ENCODE results near the gene WFDC6.
"Not testable (repeated sequence)": the region's sequence is repeated elsewhere in the genome, so short reads cannot be mapped to it uniquely, and the experiment has no call there.

The WFDC6 gene

DNA sequence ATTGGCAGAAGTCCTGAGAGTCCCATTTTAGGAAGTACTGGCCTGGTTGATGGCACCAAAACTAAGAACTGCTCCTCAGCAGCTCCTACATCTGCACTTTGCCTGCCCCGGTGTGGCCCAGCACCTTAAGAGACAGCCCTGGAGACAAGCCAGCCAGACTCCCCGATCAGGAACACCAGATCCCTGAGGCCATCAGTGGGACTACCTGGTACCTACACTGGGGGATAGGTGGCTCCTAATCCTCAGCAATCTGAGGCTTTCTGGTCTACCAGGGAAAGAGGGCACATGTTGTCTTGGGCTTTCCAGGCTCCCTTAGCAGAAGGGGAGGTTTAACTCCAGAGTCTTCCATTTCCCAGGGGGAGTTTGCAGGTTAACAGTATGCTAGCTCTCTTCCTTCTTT, at the start of gene WFDC6:
TSS of gene WFDC6 (minus strand) at position 101 of the 400 bp plus-strand sequence. CDS start at position 26, 75 bp downstream.
- POLR2A ChIA-PET = no interaction called here

GRCh38 chr20:45588800-45589199, 49.5 kb upstream of the WFDC6 start:
- H3K27ac ChIP-seq (ENCODE audit: extremely low read depth, low read depth, low read length) = no peak overlapping the region
- CTCF ChIA-PET = interaction anchor here (2.1 kb wide), 1 partner anchor 182 kb away, joined by 11 read pairs; no protein-coding TSS in a partner anchor
- no peaks in the 10 kb centered on the region for H3K36me3 ChIP-seq (ENCODE audit: control insufficient read depth in 2 of 2, insufficient read depth in 1 of 2, low read length in 2 of 2)
- POLR2A ChIA-PET = no interaction called here
- H3K9me3 ChIP-seq (ENCODE audit: control insufficient read depth, insufficient read depth, low read depth, low read length) = no peaks in the 10 kb centered on the region
- H3K4me3 ChIP-seq (ENCODE audit: low read depth, low read length) = no peak overlapping the region
- TF ChIP-seq PRDM1 (tag by site-specific recombination; IDR thresholded peaks at IDR 0.05) = 0 out of 2 replicates have a peak, but pooled peaks have one; percentile 18
- TF ChIP-seq, protein P1, sequence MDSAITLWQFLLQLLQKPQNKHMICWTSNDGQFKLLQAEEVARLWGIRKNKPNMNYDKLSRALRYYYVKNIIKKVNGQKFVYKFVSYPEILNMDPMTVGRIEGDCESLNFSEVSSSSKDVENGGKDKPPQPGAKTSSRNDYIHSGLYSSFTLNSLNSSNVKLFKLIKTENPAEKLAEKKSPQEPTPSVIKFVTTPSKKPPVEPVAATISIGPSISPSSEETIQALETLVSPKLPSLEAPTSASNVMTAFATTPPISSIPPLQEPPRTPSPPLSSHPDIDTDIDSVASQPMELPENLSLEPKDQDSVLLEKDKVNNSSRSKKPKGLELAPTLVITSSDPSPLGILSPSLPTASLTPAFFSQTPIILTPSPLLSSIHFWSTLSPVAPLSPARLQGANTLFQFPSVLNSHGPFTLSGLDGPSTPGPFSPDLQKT (IDR thresholded peaks at IDR 0.05; ENCODE audit: borderline replicate concordance, low read depth, low read length) = no peak
- TF ChIP-seq, protein P2, sequence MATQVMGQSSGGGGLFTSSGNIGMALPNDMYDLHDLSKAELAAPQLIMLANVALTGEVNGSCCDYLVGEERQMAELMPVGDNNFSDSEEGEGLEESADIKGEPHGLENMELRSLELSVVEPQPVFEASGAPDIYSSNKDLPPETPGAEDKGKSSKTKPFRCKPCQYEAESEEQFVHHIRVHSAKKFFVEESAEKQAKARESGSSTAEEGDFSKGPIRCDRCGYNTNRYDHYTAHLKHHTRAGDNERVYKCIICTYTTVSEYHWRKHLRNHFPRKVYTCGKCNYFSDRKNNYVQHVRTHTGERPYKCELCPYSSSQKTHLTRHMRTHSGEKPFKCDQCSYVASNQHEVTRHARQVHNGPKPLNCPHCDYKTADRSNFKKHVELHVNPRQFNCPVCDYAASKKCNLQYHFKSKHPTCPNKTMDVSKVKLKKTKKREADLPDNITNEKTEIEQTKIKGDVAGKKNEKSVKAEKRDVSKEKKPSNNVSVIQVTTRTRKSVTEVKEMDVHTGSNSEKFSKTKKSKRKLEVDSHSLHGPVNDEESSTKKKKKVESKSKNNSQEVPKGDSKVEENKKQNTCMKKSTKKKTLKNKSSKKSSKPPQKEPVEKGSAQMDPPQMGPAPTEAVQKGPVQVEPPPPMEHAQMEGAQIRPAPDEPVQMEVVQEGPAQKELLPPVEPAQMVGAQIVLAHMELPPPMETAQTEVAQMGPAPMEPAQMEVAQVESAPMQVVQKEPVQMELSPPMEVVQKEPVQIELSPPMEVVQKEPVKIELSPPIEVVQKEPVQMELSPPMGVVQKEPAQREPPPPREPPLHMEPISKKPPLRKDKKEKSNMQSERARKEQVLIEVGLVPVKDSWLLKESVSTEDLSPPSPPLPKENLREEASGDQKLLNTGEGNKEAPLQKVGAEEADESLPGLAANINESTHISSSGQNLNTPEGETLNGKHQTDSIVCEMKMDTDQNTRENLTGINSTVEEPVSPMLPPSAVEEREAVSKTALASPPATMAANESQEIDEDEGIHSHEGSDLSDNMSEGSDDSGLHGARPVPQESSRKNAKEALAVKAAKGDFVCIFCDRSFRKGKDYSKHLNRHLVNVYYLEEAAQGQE (tag by site-specific recombination; IDR thresholded peaks at IDR 0.05) = no peak
- H3K4me1 ChIP-seq (ENCODE audit: control insufficient read depth, insufficient read depth, low read length) = no peaks in the 10 kb centered on the region

More for the DNA sequence above, at the start of gene WFDC6:
- no peaks in the 10 kb centered on the region for H3K36me3 ChIP-seq (ENCODE audit: control insufficient read depth in 2 of 2, insufficient read depth in 1 of 2, low read length in 2 of 2)
- H3K4me1 ChIP-seq (ENCODE audit: control insufficient read depth, insufficient read depth, low read length) = no peaks in the 10 kb centered on the region
- no peak for TF ChIP-seq SALL2 (tag by site-specific recombination; IDR thresholded peaks at IDR 0.05; ENCODE audit: borderline replicate concordance)
- TF ChIP-seq, protein P3, sequence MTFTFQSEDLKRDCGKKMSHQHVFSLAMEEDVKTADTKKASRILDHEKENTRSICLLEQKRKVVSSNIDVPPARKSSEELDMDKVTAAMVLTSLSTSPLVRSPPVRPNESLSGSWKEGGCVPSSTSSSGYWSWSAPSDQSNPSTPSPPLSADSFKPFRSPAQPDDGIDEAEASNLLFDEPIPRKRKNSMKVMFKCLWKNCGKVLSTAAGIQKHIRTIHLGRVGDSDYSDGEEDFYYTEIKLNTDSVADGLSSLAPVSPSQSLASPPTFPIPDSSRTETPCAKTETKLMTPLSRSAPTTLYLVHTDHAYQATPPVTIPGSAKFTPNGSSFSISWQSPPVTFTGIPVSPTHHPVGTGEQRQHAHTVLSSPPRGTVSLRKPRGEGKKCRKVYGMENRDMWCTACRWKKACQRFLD (tag by site-specific recombination; IDR thresholded peaks at IDR 0.05) = no peak
- TF ChIP-seq FEZF1 (tag by site-specific recombination; IDR thresholded peaks at IDR 0.05) = no peak
- no peak for TF ChIP-seq ZNF621 (tag by site-specific recombination; IDR thresholded peaks at IDR 0.05)
- no peak for TF ChIP-seq ZNF16 (tag by site-specific recombination; IDR thresholded peaks at IDR 0.05; ENCODE audit: low read depth)
- TF ChIP-seq ZNF19 (tag by site-specific recombination; IDR thresholded peaks at IDR 0.05; ENCODE audit: low read depth) = no peak
- TF ChIP-seq ZNF843 (tag by site-specific recombination; IDR thresholded peaks at IDR 0.05) = no peak
- TF ChIP-seq ZNF140 (tag by site-specific recombination; IDR thresholded peaks at IDR 0.05) = no peak
- TF ChIP-seq ZNF555 (tag by site-specific recombination; conservative IDR thresholded peaks at IDR 0.05) = no peak
- TF ChIP-seq ZNF747 (tag by site-specific recombination; IDR thresholded peaks at IDR 0.05) = no peak
- TF ChIP-seq, protein P2 (tag by site-specific recombination; IDR thresholded peaks at IDR 0.05) = no peak
- no peak for TF ChIP-seq ZNF350 (tag by site-specific recombination; IDR thresholded peaks at IDR 0.05)
- TF ChIP-seq ZNF214 (tag by site-specific recombination; IDR thresholded peaks at IDR 0.05; ENCODE audit: borderline replicate concordance) = no peak
- no peak for TF ChIP-seq ZNF138 (tag by site-specific recombination; IDR thresholded peaks at IDR 0.05; ENCODE audit: borderline replicate concordance)
- no peak within 1 kb of the TSS for H3K4me3 ChIP-seq (ENCODE audit: low read depth, low read length)
- no peaks in the 10 kb centered on the region for H3K9me3 ChIP-seq (ENCODE audit: control insufficient read depth, insufficient read depth, low read depth, low read length)
- H3K27ac ChIP-seq (ENCODE audit: extremely low read depth, low read depth, low read length) = no peak within 1 kb of the TSS
- CTCF ChIA-PET = interaction anchor here (0.6 to 1.5 kb wide), 2 partner anchors 209 to 232 kb away, joined by 3 to 5 read pairs; no protein-coding TSS in a partner anchor

DNA sequence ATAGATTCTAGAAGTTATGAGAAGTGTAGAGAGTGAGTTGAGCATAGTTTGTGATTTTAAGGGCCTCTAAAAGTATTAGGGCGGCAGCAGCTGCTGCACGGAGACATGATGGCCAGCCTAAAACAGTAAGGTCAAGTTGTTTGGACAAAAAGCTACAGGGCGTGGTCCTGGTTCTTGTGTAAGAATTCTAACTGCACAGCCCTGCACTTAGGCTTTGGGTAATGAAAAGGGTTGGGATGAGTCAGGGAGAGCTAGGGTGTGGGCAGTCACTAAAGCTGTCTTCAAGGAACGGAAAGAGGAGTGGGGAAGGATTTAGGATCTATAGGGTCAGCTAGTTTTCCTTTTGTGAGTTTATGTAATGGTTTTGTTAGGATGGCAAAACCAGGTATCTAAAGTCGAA, 46.7 kb upstream of the WFDC6 start:
- H3K4me1 ChIP-seq (ENCODE audit: control insufficient read depth, insufficient read depth, low read length); H3K9me3 ChIP-seq (ENCODE audit: control insufficient read depth, insufficient read depth, low read depth, low read length); H3K36me3 ChIP-seq (ENCODE audit: control insufficient read depth in 2 of 2, insufficient read depth in 1 of 2, low read length in 2 of 2); POLR2A ChIA-PET; H3K27ac ChIP-seq (ENCODE audit: extremely low read depth, low read depth, low read length); H3K4me3 ChIP-seq (ENCODE audit: low read depth, low read length): not testable (repeated sequence)
- CTCF ChIA-PET = interaction anchor here (0.6 to 1.2 kb wide), 3 partner anchors 68 to 185 kb away, joined by 3 to 4 read pairs (median 4); no protein-coding TSS in a partner anchor

DNA sequence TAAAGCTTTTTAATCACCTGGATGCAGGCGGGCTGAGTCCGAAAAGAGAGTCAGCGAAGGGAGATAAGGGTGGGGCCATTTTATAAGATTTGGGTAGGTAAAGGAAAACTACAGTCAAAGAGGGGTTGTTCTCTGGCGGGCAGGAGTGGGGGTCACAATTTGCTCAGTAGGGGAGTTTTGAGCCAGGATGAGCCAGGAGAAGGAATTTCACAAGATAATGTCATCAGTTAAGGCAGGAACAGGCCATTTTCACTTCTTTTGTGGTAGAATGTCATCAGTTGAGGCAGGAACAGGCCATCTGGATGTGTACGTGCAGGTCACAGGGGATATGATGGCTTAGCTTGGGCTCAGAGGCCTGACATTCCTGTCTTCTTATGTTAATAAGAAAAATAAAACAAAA, 45.0 kb upstream of the WFDC6 start:
- POLR2A ChIA-PET; H3K4me3 ChIP-seq (ENCODE audit: low read depth, low read length); H3K4me1 ChIP-seq (ENCODE audit: control insufficient read depth, insufficient read depth, low read length); H3K9me3 ChIP-seq (ENCODE audit: control insufficient read depth, insufficient read depth, low read depth, low read length); H3K27ac ChIP-seq (ENCODE audit: extremely low read depth, low read depth, low read length); H3K36me3 ChIP-seq (ENCODE audit: control insufficient read depth in 2 of 2, insufficient read depth in 1 of 2, low read length in 2 of 2): not testable (repeated sequence)
- CTCF ChIA-PET = interaction anchor here (0.7 to 2.3 kb wide), 3 partner anchors 8 to 186 kb away, joined by 3 to 9 read pairs (median 4); no protein-coding TSS in a partner anchor
